ENCODE measurements around the gene BCAM.

Gene BCAM

GRCh38 chr19:44808463-44809371 lies at the start of gene BCAM:
Gene BCAM, plus strand, starts transcription at chr19:44809103. Its CDS starts 22 bp downstream, at chr19:44809125.
- peak within 1 kb of the TSS; percentile 64; the same call in 1 of the 2 replicates for H3K27ac ChIP-seq (ENCODE audit: extremely low read depth, low read depth, low read length)
- H3K9me3 ChIP-seq (ENCODE audit: control insufficient read depth, insufficient read depth, low read depth, low read length): no peaks in the 10 kb centered on the region
- peaks cover 0 to 12% of the 10 kb centered on the region in 2 experiments; a peak in 1 of 3 replicates for H3K36me3 ChIP-seq (ENCODE audit: control insufficient read depth in 2 of 2, insufficient read depth in 1 of 2, low read length in 2 of 2)
- ChIA-PET CTCF (interaction anchor here (0.9 to 3.2 kb wide), 13 partner anchors 11 to 119 kb away, joined by 3 to 17 read pairs (median 4); partner anchors contain the start of gene NECTIN2), POLR2A (interaction anchor here (0.5 to 3.7 kb wide), 9 partner anchors 8 to 85 kb away, joined by 3 to 10 read pairs (median 4); partner anchors contain the start of gene NECTIN2)
- peak; percentile 79 for TF ChIP-seq GLIS2 (tag by site-specific recombination; IDR thresholded peaks at IDR 0.05)
- peak; percentile 78 for TF ChIP-seq ZBTB6 (tag by site-specific recombination; IDR thresholded peaks at IDR 0.05)
- TF ChIP-seq ZBTB26 (tag by site-specific recombination; optimal IDR thresholded peaks at IDR 0.05): peak; percentile 41
- no peak for TF ChIP-seq ZNF280C (tag by site-specific recombination; IDR thresholded peaks at IDR 0.05)
- TF ChIP-seq ZNF114 (tag by site-specific recombination; IDR thresholded peaks at IDR 0.05): no peak
- TF ChIP-seq GLIS1 (tag by site-specific recombination; IDR thresholded peaks at IDR 0.05): peak; percentile 92
- peak; percentile 46 for TF ChIP-seq SP3 (tag by site-specific recombination; IDR thresholded peaks at IDR 0.05)
- no peak for TF ChIP-seq YY1 (tag by site-specific recombination; IDR thresholded peaks at IDR 0.05)
- TF ChIP-seq BCL11A (tag by site-specific recombination; IDR thresholded peaks at IDR 0.05; ENCODE audit: low read depth): peak; percentile 62; the same call in 1 of the 2 replicates
- peak; percentile 18; the same call in 1 of the 2 replicates for TF ChIP-seq BCL11B (tag by site-specific recombination; IDR thresholded peaks at IDR 0.05; ENCODE audit: low read depth)
- TF ChIP-seq ZBTB10 (tag by site-specific recombination; IDR thresholded peaks at IDR 0.05): peak; percentile 28; the same call in 1 of the 2 replicates
- peak; percentile 85; the same call in 1 of the 2 replicates for TF ChIP-seq ZBTB20 (tag by site-specific recombination; IDR thresholded peaks at IDR 0.05)
- peak; percentile 77 for TF ChIP-seq ZNF335 (tag by site-specific recombination; conservative IDR thresholded peaks at IDR 0.05)
- no peak for TF ChIP-seq ZNF112 (tag by site-specific recombination; IDR thresholded peaks at IDR 0.05)
- TF ChIP-seq ZSCAN18 (tag by site-specific recombination; IDR thresholded peaks at IDR 0.05): no peak
- TF ChIP-seq ZFHX2 (tag by site-specific recombination; conservative IDR thresholded peaks at IDR 0.05): peak; percentile 19; the same call in 1 of the 2 replicates
- TF ChIP-seq PATZ1 (tag by site-specific recombination; IDR thresholded peaks at IDR 0.05): peak; percentile 7; the same call in 1 of the 2 replicates
- TF ChIP-seq ZNF777 (tag by site-specific recombination; IDR thresholded peaks at IDR 0.05; ENCODE audit: borderline replicate concordance): peak; percentile 23; the same call in 1 of the 2 replicates
- TF ChIP-seq ZIC2 (tag by site-specific recombination; IDR thresholded peaks at IDR 0.05): 0 out of 2 replicates have a peak, but pooled peaks have one; percentile 37
- no peak for TF ChIP-seq ZNF16 (tag by site-specific recombination; IDR thresholded peaks at IDR 0.05; ENCODE audit: low read depth)
- H3K4me3 ChIP-seq (ENCODE audit: low read depth, low read length): peak within 1 kb of the TSS; percentile 58
- peaks cover 8% of the 10 kb centered on the region for H3K4me1 ChIP-seq (ENCODE audit: control insufficient read depth, insufficient read depth, low read length)

Data from HEK293 (cell line).